Activated CD4-positive, CD25-positive, alpha-beta regulatory T cell treated with anti-CD3 and anti-CD28 coated beads, Interleukin-2, amount 50 U/mL, for 72 hours (primary cell): ENCODE data around the gene NAA10.
A peak's percentile ranks its signal among the peaks of the same experiment; 100 is the strongest.

Source experiments
- DNase-seq: peaks from one replicate; pipeline ENCODE4 v3.0.0; 2021

Gene NAA10

GRCh38 chrX:153947009-153947769 is 12.4 kb upstream of the NAA10 start:
- DNase-seq, result peak; percentile 72

DNA sequence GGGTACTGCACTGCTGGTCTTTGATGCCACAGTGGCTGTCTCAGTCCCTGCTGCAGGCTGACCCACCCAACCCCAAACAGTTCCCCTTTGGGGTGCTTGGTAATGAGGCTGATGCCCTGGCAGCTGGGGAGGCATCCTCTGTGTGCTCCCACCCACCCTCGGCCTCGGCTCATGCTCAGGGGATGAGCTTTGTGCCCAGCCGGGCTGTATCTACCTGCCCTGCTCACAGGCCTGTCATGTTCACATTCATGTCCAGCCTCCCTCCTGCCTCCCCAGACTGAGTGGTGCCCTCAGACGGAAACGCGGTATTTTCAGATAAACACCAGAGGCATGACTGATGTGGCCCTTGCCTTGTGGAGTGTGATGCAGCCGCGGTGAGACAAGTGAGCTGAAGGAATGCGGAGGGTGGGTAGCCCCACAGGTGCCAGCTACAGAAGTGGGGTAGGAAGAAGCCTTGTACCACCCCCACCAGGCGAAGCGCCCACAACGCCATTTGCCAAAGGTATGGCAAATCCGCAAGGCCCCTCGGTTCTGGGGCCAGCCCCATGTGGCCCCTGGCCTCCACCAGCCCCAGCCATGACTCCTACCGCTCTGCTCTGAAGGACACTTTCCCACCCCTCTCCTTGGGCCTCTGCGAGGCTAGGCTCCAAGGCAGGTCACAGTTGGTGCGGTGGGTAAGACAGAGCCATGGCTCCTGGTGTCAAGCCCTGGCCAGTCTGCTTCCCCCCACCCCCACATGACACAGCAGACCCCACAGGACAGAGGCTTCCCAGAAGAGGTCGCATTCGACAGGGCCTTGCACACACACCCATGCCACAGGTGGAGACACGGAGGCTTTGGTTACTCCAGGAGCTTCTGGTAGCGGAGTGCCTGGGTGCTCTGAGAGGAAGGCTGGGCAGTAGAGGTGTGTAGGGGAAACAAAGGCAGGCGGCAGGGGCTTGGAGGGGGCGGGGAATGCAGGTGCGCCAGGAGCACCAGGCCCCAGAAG is 11.4 kb upstream of the NAA10 start:
- no peak for DNase-seq

GRCh38 chrX:153944800-153945150 is 9.9 kb upstream of the NAA10 start:
- no peak for DNase-seq

GRCh38 chrX:153944140-153944799 is 9.4 kb upstream of the NAA10 start, which contains the start of gene RENBP:
Gene RENBP (minus strand): TSS chrX:153944643. CDS start chrX:153944610, 33 bp downstream.
- DNase-seq, result no peak

GRCh38 chrX:153941336-153942252 is 6.8 kb upstream of the NAA10 start:
- no peak for DNase-seq

- no peak for DNase-seq
Measured at GRCh38 chrX:153939573-153939972, 4.7 kb upstream of the NAA10 start.

DNA sequence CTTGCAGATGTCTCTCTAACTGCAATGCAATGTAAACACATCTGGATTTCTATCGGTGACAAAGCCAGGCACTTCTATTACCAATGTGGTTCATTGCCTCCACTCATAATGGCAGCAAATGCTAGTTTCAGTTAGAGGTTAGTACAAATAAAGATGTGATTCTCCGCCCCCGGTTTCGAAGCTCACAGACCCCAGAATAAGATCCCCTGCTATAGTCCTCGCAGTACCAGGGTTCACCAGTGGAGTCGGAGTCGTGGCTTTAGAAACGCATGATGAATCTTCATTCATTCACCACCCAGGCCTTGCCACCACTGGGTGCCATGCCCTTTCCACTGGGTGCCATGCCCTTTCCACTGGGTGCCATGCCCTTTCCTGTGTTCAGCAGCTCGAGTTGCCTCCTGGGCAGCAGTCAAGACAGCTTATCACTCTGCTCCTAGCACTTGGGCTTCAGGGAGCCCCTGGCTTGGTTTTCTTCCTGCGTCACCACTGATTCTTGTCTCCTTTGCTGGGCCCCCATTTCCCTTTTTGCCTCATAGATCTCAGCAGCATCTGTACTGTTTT is 3.5 kb upstream of the NAA10 start:
- DNase-seq, result no peak

- no peak for DNase-seq
Measured at GRCh38 chrX:153937056-153937455, 2.2 kb upstream of the NAA10 start.

- no peak for DNase-seq
Measured at GRCh38 chrX:153935326-153935851, 552 bp upstream of the NAA10 start.

GRCh38 chrX:153934148-153934761 is 582 bp downstream of the NAA10 start:
- no peak for DNase-seq

- no peak for DNase-seq
Measured at GRCh38 chrX:153933748-153934147, 1.1 kb downstream of the NAA10 start.

DNA sequence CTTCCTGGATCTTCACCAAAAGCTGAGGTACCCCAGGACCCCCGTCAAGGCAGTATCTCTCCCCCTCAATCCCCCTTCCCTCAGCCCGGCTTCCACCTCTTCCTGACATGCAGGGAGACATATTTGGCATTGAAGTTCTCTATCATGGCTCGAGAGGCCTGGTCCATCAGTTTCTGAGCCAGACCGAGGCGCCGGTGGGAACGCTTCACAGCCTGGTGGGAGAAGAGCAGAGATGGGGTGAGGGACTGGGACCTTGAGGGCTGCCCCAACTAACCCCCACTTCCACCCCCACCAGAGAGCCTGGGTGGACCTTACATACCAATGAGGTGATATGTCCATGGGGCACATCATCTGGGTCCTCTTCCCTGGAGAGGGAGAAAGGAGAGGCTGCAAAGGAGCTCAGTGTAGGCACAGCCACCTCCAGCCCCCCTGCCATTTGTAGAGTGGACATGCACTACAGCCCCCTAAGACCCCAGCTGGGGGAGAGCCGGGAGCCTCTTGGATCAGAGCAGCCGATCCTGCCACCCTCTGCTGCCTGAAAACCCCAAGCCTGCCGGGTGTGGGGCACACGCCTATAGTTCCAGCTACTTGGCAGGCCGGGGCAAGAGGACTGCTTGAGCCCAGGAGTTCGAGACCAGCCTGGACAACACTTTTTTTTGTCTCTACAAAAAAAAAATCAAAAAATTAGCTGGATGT is 2.5 kb downstream of the NAA10 start:
- DNase-seq, result no peak

DNA sequence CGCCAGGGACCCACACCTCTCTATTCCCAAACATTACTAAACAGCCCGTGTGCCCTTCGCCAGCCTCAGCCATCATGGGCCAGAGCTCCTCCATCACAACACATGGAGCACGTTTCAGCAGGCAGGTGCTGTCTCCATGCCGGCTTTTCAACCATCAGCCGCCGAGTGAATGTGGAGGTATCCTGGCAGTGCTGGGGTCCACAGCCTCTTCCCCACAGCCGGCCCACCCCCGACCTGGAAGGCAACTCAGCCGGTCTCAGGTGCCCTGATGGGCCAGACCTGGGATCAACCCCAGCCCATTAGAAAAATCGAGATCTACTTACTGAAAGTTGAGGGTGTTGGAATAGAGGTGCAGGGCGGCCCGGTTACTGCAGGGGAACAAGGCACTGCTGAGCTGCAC is 3.1 kb downstream of the NAA10 start:
- DNase-seq, result no peak

DNA sequence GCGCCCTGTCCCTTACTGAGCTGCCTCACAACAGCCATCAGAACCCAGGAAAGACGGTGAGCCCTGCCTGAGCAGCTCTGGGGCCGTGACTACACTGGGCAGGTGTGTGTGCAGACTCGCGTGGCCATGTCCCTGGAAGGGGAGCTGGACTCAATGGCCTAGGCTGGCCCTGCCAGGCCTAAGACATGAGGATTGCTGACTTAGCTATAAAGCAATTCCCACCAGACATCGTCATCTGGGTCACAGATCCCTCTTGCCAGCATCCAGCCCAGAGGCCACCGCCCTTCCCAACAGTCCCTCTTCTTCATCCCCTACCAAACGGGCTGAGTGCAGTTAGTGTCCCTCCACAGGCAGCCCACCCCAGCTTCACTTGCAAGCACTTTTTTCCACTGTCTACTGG is 3.7 kb downstream of the NAA10 start:
- DNase-seq, result no peak

DNA sequence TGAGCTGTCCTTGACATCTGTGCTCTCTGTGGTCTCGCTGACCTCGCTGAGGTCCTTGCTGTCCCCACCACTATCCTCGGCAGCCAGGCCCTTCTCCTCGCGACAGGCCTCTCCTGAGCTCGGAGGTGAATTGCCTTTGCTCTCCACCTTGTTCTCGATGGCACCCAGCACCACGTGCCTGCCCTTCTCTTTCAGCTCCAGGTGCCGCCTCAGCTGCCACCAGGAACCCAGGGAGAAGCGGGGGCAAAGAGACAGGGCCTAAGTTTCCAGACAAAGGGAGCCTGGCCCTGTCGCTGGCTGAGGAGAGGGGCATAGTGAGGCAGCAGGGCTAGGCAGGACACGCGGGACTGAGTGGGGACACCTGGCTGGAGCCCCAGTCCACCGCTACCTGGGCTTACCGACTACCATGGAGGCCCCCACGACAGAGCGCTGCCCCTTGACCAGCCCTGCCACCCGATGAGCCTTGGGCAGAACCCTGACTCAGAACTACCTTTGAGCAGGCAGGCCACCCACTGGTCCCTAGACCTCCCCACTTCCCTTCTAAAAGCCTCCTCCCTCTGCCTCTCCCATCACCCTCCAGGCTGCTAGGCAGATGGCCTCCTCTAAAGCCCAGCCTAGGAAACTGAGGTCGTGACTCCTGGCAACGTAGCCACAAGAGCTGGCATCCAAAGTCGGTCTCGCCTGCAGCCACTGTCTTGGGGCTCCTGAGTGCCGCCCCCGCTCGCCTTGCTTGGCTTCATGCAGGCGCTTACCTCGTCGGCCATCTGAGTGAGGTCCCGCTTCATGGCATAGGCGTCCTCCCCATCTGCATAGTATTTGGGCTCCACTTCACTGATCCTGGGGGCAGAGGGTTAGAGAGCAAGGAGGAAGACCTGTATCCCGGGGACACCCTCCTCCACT is 4.6 kb downstream of the NAA10 start:
- DNase-seq, result no peak

DNA sequence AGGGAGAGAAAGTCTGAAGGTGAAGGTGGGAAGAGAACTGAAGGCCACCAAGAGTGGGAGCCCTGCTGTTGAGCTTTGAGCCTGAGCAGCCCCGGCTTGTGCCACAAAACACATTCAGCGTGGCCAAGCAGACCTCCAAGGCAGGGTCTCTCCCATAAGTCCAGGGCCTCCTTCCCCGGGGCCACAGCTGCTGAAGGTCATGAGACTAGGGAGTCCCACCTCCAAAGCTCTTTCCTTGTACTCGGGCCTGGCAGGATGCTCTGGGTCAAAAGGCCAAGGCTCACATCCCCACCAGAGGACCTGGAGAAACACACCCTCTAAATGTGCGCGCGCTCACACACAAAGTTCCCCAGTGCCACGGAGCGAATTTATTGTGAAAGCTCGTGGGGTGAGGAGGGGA is 5.3 kb downstream of the NAA10 start:
- no peak for DNase-seq

- DNase-seq, result no peak
Measured at GRCh38 chrX:153928846-153929245, 6.0 kb downstream of the NAA10 start.

GRCh38 chrX:153927922-153928760 is 6.7 kb downstream of the NAA10 start:
- DNase-seq, result peak; percentile 97

DNA sequence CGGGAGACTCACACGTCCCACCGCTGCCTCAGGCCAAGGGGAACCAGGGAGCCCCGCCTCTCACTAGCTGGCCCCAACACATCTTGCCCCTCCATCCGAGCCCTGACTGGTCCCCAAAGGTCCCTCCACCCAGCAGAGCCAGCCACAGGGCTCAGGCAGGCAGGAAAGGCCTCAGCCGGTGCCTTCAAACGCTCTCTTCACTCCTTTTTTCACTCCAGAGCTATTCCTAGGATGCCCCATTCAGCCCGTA is 7.2 kb downstream of the NAA10 start:
- peak; percentile 53 for DNase-seq
